ENCODE data around the gene SPHKAP. TPM values are rescaled to one million over a fixed set of nuclear protein-coding genes. Genes with fewer than 3 reads are reported as not detected.

SPHKAP gene
- total and polyA plus RNA-seq, 2 of the 4 experiments (the other 2 are of a cell fraction) = not detected

GRCh38 chr2:228067309-228067708 lies 114.2 kb downstream of the SPHKAP start:
- in situ Hi-C loops (cut with MboI; ENCODE audit: low sequenced_read_pairs) = no loop called here

More at GRCh38 chr2:228067309-228067708, 114.2 kb downstream of the SPHKAP start:
- Histone ChIP-seq H2BK15ac (ENCODE audit: low read depth, low read length) (no peak overlapping the region), H3K18ac (ENCODE audit: low read depth, low read length) (no peak overlapping the region), H4K8ac (ENCODE audit: low read depth in 2 of 2, low read length in 2 of 2) (no peak overlapping the region), H3K56ac (ENCODE audit: extremely low read depth, insufficient read depth, low read length) (no peak overlapping the region), H4K20me1 (ENCODE audit: insufficient read depth, low read length) (no peaks in the 10 kb centered on the region), H3K79me1 (ENCODE audit: low read depth in 1 of 2, low read length in 2 of 2) (no peaks in the 10 kb centered on the region), H3K27ac (ENCODE audit: insufficient read depth, low read length) (no peak overlapping the region), H3K36me3 (ENCODE audit: control insufficient read depth, insufficient read depth, low read length) (no peaks in the 10 kb centered on the region), H3K4me2 (ENCODE audit: low read depth, low read length) (no peak overlapping the region), H3K4me3 (ENCODE audit: insufficient read depth, low read depth, low read length) (no peak overlapping the region), H4K91ac (ENCODE audit: insufficient read depth, low read depth, low read length) (no peak overlapping the region), H2BK20ac (ENCODE audit: low read depth, low read length) (no peak overlapping the region), H4K5ac (ENCODE audit: low read depth, low read length) (no peak overlapping the region), H2AK5ac (ENCODE audit: low read depth, low read length) (no peak overlapping the region), H3K27me3 (ENCODE audit: control insufficient read depth, insufficient read depth, low read length) (no peaks in the 10 kb centered on the region), H3K4ac (ENCODE audit: low read depth, low read length) (no peak overlapping the region), H3K23ac (ENCODE audit: low read depth, low read length) (no peak overlapping the region), H3K9me3 (ENCODE audit: control insufficient read depth, insufficient read depth, low read length) (peaks cover 11% of the 10 kb centered on the region; the same call in 1 of the 2 replicates), H3K4me1 (ENCODE audit: control insufficient read depth, insufficient read depth, low read length) (no peaks in the 10 kb centered on the region), H2AK9ac (replicated peaks; ENCODE audit: low read depth, low read length, poor library complexity) (no peak overlapping the region), H3K9me1 (ENCODE audit: insufficient read depth, low read length) (no peaks in the 10 kb centered on the region), H2BK120ac (ENCODE audit: low read depth, low read length) (no peak overlapping the region), H2BK5ac (ENCODE audit: low read depth, low read length, poor library complexity, severe bottlenecking) (no peak overlapping the region), H2AFZ (replicated peaks; ENCODE audit: low read length, poor library complexity) (no peak overlapping the region), H3K14ac (replicated peaks; ENCODE audit: low read depth, low read length) (no peak overlapping the region), H3K9ac (ENCODE audit: low read depth, low read length) (no peak overlapping the region)
- no CpG with 5 or more reads among the region's 1 CpG for WGBS, 2 experiments (ENCODE audit: extremely low coverage in 2 of 2, insufficient read length in 1 of 2)
- dilution Hi-C loops (cut with HindIII; ENCODE audit: low sequenced_read_pairs, unreplicated experiment) (no loop called here), intact Hi-C loops (cut with micrococcal nuclease) (no loop called here)
- no peak for TF ChIP-seq CHD1 (IDR thresholded peaks at IDR 0.05; ENCODE audit: low read depth, low read length)
- no peak for DNase-seq
- BruUV-seq (replicated peaks) = no TSS peak
- POLR2A ChIA-PET (ENCODE audit: unreplicated experiment) = no interaction called here
- no peak for ATAC-seq (ENCODE audit: low read depth)
- CTCF ChIA-PET = no interaction called here

Measured in IMR-90 (cell line).